RPMI7951 (cell line): ENCODE data around the gene DCPS. TPM values are rescaled to one million over a fixed set of nuclear protein-coding genes. Genes with fewer than 3 reads are reported as not detected.
"Not testable (repeated sequence)": the region's sequence is repeated elsewhere in the genome, so short reads cannot be mapped to it uniquely, and the experiment has no call there.

ENCODE experiments used
- DNase-seq: peaks from one replicate; pipeline ENCODE4 v3.0.0-alpha.2; 2012; ENCODE audit warnings: low read depth
- total RNA-seq: library from RNA; depleted of rRNA; stranded (reverse); fragments of >200 nt; shearing (Covaris generic); gene quantifications from 2 replicates; pipeline ENCODE4 v1.2.3, GENCODE V29; 2014; rRNA removed

DCPS gene
- total RNA-seq, 1 experiment from 2014 or later = 41.7 TPM

GRCh38 chr11:126381960-126382359, 78.1 kb downstream of the DCPS start:
- not testable (repeated sequence) for DNase-seq

GRCh38 chr11:126382641-126383040, 78.8 kb downstream of the DCPS start:
- not testable (repeated sequence) for DNase-seq

GRCh38 chr11:126383339-126384335, 79.8 kb downstream of the DCPS start:
- no peak for DNase-seq

GRCh38 chr11:126384449-126385070, 80.7 kb downstream of the DCPS start:
- DNase-seq = no peak

GRCh38 chr11:126385991-126386728, 82.3 kb downstream of the DCPS start:
- DNase-seq = no peak

- not testable (repeated sequence) for DNase-seq
Observed at GRCh38 chr11:126386729-126387071, 82.8 kb downstream of the DCPS start.

- DNase-seq = no peak
Observed at GRCh38 chr11:126387857-126388256, 84.0 kb downstream of the DCPS start.

GRCh38 chr11:126390272-126390867, 86.5 kb downstream of the DCPS start:
- DNase-seq = peak; percentile 21

- no peak for DNase-seq
Observed at GRCh38 chr11:126391286-126391954, 87.6 kb downstream of the DCPS start.

- peak; percentile 73 for DNase-seq
Observed at GRCh38 chr11:126391970-126392632, 88.2 kb downstream of the DCPS start.

GRCh38 chr11:126392633-126393013, 88.8 kb downstream of the DCPS start:
- peak; percentile 87 for DNase-seq

- DNase-seq = no peak
Observed at GRCh38 chr11:126393143-126393542, 89.3 kb downstream of the DCPS start.

- no peak for DNase-seq
Observed at GRCh38 chr11:126394036-126394435, 90.2 kb downstream of the DCPS start.

- peak; percentile 91 for DNase-seq
Observed at GRCh38 chr11:126394634-126395072, 90.8 kb downstream of the DCPS start.

Other genes with a start within 250 kb of the DCPS start
- gene CDON, start 241.2 kb upstream of the DCPS start, total RNA-seq = 14.8 and 17.8 TPM in 2 replicates
- 16.1 and 18.8 TPM in 2 replicates for gene RPUSD4, start 92.4 kb upstream of the DCPS start, total RNA-seq
- gene FAM118B, start 92.3 kb upstream of the DCPS start, total RNA-seq = 33.6 and 36.3 TPM in 2 replicates
- gene SRPRA, start 35.2 kb upstream of the DCPS start, total RNA-seq = 130 and 143 TPM in 2 replicates
- 17.3 and 18.6 TPM in 2 replicates for gene FOXRED1, start 34.9 kb upstream of the DCPS start, total RNA-seq
- gene TIRAP, start 21.0 kb upstream of the DCPS start, total RNA-seq = 4.2 and 4.8 TPM in 2 replicates
- gene ST3GAL4, start 51.6 kb downstream of the DCPS start, total RNA-seq = 99.7 and 108 TPM in 2 replicates